Prostate gland (tissue), 2 donors: Measurements from ENCODE around the gene SLC49A3. TPM values are rescaled to one million over a fixed set of nuclear protein-coding genes. Genes with fewer than 3 reads are reported as not detected.
A peak's percentile ranks its signal among the peaks of the same experiment; 100 is the strongest.
"Not testable (repeated sequence)": the region's sequence is repeated elsewhere in the genome, so short reads cannot be mapped to it uniquely, and the experiment has no call there.

Experiments used
- DNase-seq: peaks from one replicate; pipeline ENCODE4 v3.0.0-alpha.2; 2019; ENCODE audit warnings: low spot score
- H3K27ac ChIP-seq, 2 donors: fragments of 200-600 bp; sonication (generic); 2 replicates each; pipeline ENCODE4 v1.5.1; 2017 to 2019
- H3K27me3 ChIP-seq: fragments of 200-600 bp; sonication (generic); replicated peaks from 2 replicates; pipeline ENCODE4 v1.5.1; 2019; ENCODE audit not compliant: insufficient read depth
- H3K36me3 ChIP-seq, 2 donors: fragments of 200-600 bp; sonication (generic); 1 replicate in 1 of 2; 2 replicates in 1 of 2; pipeline versions ENCODE4 v1.5.1 to v1.8.1; 2017 to 2019
- H3K4me1 ChIP-seq: fragments of 200-600 bp; sonication (generic); replicated peaks from 2 replicates; pipeline ENCODE4 v1.5.1; 2019
- H3K4me3 ChIP-seq, 2 donors: fragments of 200-600 bp; sonication (generic); 2 replicates each; pipeline ENCODE4 v1.5.1; 2017 to 2019
- H3K9me3 ChIP-seq: fragments of 200-600 bp; sonication (generic); 2 replicates; pipeline ENCODE4 v1.5.1; 2017
- POLR2A ChIP-seq: fragments of 450-650 bp; IDR thresholded peaks from one replicate; pipeline ENCODE4 v1.6.1; 2016; ENCODE audit warnings: antibody characterized with exemption, mild to moderate bottlenecking
- POLR2AphosphoS5 ChIP-seq: sonication (generic); formaldehyde crosslinking; IDR thresholded peaks from one replicate; pipeline ENCODE4 v1.6.1; 2017; ENCODE audit warnings: antibody characterized with exemption
- WGBS: methylation state at CpG from one replicate; pipeline ENCODE4 v1.1.5; 2018; 5-methylcytosine and 5-hydroxymethylcytosine counted together
- intact Hi-C: fragments of 100-400 bp; cut with DNase I; formaldehyde crosslinking; loops from one replicate; pipeline ENCODE4 v1.14.2; 2022
- total RNA-seq, 2 donors: library from RNA; depleted of rRNA; stranded (reverse); fragments of >200 nt; gene quantifications; one replicate each; pipeline ENCODE4 v1.1.0, GENCODE V29; 2016
- TF ChIP-seq, protein P1 (sequence below), 4 experiments: fragments of 200-600 bp in 2 of 4; fragments of 450-650 bp in 2 of 4; sonication (generic) in 2 of 4; IDR thresholded peaks; 1 replicate in 3 of 4; 2 replicates in 1 of 4; pipeline ENCODE4 v1.5.1; 2016 to 2019; ENCODE audit warnings: antibody characterized with exemption in 4 of 4, mild to moderate bottlenecking in 2 of 4, moderate library complexity in 2 of 4

SLC49A3 gene
- total RNA-seq, 2 donors from 2014 or later = 2.6 to 11.0 TPM

DNA sequence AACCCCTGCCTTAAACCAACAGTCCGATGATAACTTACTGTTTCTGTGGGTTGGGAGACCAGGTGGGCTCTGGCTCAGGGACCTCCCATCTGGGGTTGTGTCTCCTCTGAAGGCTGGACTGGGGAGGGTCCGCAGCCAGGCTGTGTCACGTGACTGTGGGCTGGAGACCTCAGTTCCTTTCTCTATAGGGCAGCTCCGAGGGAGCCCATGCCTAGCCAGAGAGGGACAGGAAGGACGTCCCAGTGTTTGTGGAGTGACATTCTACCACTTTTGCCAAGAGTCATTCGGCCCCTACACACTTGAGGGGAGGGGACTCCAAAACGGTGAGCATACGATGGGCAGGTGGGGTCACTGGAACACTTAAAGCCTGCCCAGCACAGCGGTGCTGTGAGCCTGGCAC, 21.2 kb upstream of the SLC49A3 start:
- Histone ChIP-seq H3K9me3 (no peaks in the 10 kb centered on the region), H3K27ac (no peak overlapping the region), H3K4me1 (peaks cover 10% of the 10 kb centered on the region), H3K27me3 (no peaks in the 10 kb centered on the region), H3K36me3 (no peaks in the 10 kb centered on the region), H3K4me3 (no peak overlapping the region)
- TF ChIP-seq POLR2AphosphoS5 = no peak
- DNase-seq = no peak
- intact Hi-C loops = no loop called here
- WGBS = 80% methylated on average over 9 of the region's 9 CpGs

DNA sequence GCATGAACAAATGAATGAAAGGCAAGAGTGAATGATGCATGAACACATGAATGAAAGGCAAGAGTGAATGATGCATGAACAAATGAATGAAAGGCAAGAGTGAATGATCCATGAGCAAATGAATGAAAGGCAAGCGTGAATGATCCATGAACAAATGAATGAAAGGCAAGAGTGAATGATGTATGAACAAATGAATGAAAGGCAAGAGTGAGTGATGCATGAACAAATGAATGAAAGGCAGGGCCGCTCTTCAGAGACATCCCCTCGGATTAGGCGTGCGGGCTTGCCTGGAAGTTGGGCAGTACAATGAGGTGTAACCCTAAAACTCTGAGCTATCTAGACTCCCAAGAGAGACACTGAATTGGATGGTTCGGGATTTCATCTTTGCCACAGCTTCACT, 20.4 kb upstream of the SLC49A3 start:
- DNase-seq = no peak
- WGBS = 98% methylated on average over 6 of the region's 6 CpGs
- no peaks in the 10 kb centered on the region for H3K27me3 ChIP-seq
- H3K36me3 ChIP-seq = no peaks in the 10 kb centered on the region
- no peak overlapping the region for H3K4me3 ChIP-seq
- intact Hi-C loops = no loop called here
- TF ChIP-seq POLR2A (no peak), POLR2AphosphoS5 (no peak)
- TF ChIP-seq, protein P1, sequence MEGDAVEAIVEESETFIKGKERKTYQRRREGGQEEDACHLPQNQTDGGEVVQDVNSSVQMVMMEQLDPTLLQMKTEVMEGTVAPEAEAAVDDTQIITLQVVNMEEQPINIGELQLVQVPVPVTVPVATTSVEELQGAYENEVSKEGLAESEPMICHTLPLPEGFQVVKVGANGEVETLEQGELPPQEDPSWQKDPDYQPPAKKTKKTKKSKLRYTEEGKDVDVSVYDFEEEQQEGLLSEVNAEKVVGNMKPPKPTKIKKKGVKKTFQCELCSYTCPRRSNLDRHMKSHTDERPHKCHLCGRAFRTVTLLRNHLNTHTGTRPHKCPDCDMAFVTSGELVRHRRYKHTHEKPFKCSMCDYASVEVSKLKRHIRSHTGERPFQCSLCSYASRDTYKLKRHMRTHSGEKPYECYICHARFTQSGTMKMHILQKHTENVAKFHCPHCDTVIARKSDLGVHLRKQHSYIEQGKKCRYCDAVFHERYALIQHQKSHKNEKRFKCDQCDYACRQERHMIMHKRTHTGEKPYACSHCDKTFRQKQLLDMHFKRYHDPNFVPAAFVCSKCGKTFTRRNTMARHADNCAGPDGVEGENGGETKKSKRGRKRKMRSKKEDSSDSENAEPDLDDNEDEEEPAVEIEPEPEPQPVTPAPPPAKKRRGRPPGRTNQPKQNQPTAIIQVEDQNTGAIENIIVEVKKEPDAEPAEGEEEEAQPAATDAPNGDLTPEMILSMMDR (IDR thresholded peaks at IDR 0.05) = no peak
- peaks cover 10% of the 10 kb centered on the region for H3K4me1 ChIP-seq
- H3K9me3 ChIP-seq = no peaks in the 10 kb centered on the region
- H3K27ac ChIP-seq = no peak overlapping the region

DNA sequence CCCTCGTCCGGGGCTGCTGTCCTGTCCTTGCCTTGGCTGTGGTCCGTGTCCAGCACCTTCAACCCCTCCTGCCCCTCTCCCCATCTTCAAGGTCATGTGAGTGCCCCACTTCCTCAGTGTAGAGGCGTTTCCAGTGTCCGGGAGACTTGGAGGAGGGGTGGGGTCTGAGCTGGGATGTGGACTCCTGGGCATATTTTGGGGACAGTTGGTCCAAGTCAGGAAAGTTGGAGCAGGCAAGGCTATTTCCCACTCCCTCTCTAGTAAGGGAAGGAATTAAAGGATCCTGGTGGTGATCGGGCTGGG, 19.6 kb upstream of the SLC49A3 start:
- 88% methylated on average over 6 of the region's 6 CpGs for WGBS
- no peaks in the 10 kb centered on the region for H3K27me3 ChIP-seq
- TF ChIP-seq POLR2AphosphoS5 (no peak), POLR2A (no peak)
- TF ChIP-seq, protein P1 (IDR thresholded peaks at IDR 0.05) = no peak
- intact Hi-C loops = no loop called here
- no peak overlapping the region for H3K27ac ChIP-seq
- no peaks in the 10 kb centered on the region for H3K9me3 ChIP-seq
- H3K4me3 ChIP-seq = peak overlapping the region in 1 of 2 donors; percentile 12
- peaks cover 10% of the 10 kb centered on the region for H3K4me1 ChIP-seq
- DNase-seq = no peak
- H3K36me3 ChIP-seq = no peaks in the 10 kb centered on the region

DNA sequence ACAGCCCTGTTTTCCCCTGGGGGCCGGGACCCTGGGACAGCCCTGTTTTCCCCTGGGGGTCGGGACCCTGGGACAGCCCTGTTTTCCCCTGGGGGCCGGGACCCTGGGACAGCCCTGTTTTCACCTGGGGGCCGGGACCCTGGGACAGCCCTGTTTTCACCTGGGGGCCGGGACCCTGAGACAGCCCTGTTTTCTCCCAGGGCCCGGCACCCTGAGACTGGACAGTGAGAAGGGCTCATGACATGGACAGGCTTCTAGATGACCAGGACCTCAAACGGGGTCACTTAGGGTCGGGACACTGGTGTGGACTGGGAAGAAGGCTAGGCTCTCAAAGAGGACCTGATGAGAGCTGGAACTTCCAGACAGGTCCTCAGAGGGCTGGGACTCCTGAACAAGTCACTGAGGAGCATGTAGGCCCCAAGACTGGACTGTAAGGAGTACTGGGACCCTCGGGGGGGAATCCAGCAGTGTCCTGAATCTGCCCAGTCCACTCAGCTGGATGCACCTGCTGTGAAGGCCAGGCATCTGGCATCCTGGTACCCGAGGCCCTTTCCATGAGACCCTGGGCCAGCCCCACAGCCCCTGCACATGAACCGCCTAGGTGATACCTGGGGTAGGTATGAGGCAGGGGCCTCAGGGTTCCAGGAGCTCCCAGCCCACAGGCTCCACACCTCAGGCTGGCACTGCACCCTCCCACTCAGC, 19.1 kb upstream of the SLC49A3 start:
- intact Hi-C loops = no loop called here
- TF ChIP-seq POLR2A (no peak), POLR2AphosphoS5 (no peak)
- TF ChIP-seq, protein P1 (IDR thresholded peaks at IDR 0.05) = no peak
- Histone ChIP-seq H3K27ac (no peak overlapping the region), H3K4me1 (peaks cover 10% of the 10 kb centered on the region), H3K27me3 (no peaks in the 10 kb centered on the region), H3K36me3 (no peaks in the 10 kb centered on the region), H3K4me3 (peak overlapping the region in 1 of 2 donors; percentile 90), H3K9me3 (no peaks in the 10 kb centered on the region)
- WGBS = 79% methylated on average over 8 of the region's 11 CpGs
- no peak for DNase-seq

DNA sequence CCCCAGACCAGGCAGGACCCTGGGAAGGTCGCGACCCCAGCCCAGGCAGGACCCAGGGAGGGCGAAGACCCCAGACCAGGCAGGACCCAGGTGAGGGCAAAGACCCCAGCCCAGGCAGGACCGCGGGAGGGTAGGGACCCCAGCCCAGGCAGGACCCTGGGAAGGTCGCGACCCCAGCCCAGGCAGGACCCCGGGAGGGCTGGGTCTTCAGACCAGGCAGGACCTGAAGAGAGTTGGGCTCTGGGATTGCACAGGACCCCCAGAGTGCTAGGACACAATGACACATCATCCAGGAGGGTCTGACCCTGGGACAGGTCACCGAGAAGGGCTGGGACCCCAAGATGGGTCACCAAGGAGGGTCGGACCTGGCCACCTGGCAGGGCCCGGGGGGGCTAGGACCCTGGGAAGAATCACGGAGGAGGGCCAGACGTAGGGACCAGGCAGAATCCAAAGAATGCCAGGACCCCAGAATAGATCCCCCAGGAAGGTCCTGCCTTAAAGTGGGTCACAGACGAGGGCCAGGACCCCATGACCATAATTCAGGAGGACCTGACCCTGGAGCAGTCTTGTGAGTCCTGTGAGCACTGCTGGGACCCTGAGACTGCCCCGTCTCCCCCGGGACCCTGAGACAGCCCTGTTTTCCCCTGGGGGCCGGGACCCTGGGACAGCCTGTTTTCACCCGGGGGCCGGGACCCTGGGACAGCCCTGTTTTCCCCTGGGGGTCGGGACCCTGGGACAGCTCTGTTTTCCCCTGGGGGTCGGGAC, 18.1 kb upstream of the SLC49A3 start:
- 39% methylated on average over 19 of the region's 21 CpGs for WGBS
- H3K4me3 ChIP-seq = peak overlapping the region; percentile 90 to 99
- peak overlapping the region in 1 of 2 donors; percentile 82 for H3K27ac ChIP-seq
- peaks cover 10% of the 10 kb centered on the region for H3K4me1 ChIP-seq
- H3K9me3 ChIP-seq = no peaks in the 10 kb centered on the region
- TF ChIP-seq POLR2A = no peak
- no peak for TF ChIP-seq POLR2AphosphoS5
- TF ChIP-seq, protein P1 (IDR thresholded peaks at IDR 0.05) = no peak
- no peak for DNase-seq
- intact Hi-C loops = no loop called here
- no peaks in the 10 kb centered on the region for H3K36me3 ChIP-seq
- H3K27me3 ChIP-seq = no peaks in the 10 kb centered on the region

DNA sequence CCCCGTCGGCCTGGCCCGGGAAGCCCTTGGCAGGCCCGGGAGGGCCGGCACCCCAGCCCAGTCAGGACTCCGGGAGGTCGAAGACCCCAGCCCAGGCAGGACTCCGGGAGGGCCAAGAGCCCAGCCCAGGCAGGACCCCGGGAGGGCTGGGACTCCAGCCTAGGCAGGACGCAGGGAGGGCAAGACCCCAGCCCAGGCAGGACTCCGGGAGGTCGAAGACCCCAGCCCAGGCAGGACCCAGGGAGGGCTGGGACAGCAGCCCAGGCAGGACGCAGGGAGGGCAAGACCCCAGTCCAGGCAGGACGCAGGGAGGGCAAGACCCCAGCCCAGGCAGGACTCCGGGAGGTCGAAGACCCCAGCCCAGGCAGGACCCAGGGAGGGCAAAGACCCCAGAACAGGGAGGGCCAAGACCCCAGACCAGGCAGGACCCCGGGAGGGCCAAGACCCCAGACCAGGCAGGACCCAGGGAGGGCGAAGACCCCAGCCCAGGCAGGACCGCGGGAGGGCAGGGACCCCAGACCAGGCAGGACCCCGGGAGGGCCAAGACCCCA, 17.2 kb upstream of the SLC49A3 start:
- H3K9me3 ChIP-seq, intact Hi-C loops, H3K36me3 ChIP-seq, DNase-seq, H3K27me3 ChIP-seq: not testable (repeated sequence)
- WGBS = 1% methylated on average over 21 of the region's 21 CpGs
- H3K4me3 ChIP-seq = peak overlapping the region; percentile 90 to 99
- H3K27ac ChIP-seq = peak overlapping the region; percentile 82 to 83
- peaks cover 10% of the 10 kb centered on the region for H3K4me1 ChIP-seq
